Neural cell (in vitro differentiated cells): Measurements from ENCODE around the gene TMEM170B. TPM values are rescaled to one million over a fixed set of nuclear protein-coding genes. Genes with fewer than 3 reads are reported as not detected.
"Not testable (repeated sequence)": the region's sequence is repeated elsewhere in the genome, so short reads cannot be mapped to it uniquely, and the experiment has no call there.

Experiments used
- H2AFZ ChIP-seq: fragments of 200-600, 300-800 bp; sonication (generic), shearing (Covaris generic); 2 replicates; pipeline ENCODE4 v1.6.0; 2014; ENCODE audit warnings: low read depth, mild to moderate bottlenecking, antibody characterized with exemption, low read length, moderate library complexity
- H3F3A ChIP-seq: fragments of 200-600 bp; shearing (Covaris generic); 2 replicates; pipeline ENCODE4 v1.6.1; 2016; ENCODE audit warnings: mild to moderate bottlenecking, moderate library complexity, mixed read lengths, antibody characterized with exemption, low read length; ENCODE audit not compliant: insufficient read depth, poor library complexity, severe bottlenecking
- H3K27ac ChIP-seq: fragments of 200-600, 300-800 bp; sonication (generic), shearing (Covaris generic); 2 replicates; pipeline ENCODE4 v1.5.1; 2014; ENCODE audit warnings: mild to moderate bottlenecking, low read length, moderate library complexity
- H3K27me3 ChIP-seq: fragments of 300-800, 200-600 bp; sonication (generic), shearing (Covaris generic); 2 replicates; pipeline ENCODE4 v1.6.0; 2014; ENCODE audit warnings: mild to moderate bottlenecking, low read depth, low read length, moderate library complexity; ENCODE audit not compliant: insufficient read depth
- H3K36me3 ChIP-seq: fragments of 300-800, 200-600 bp; sonication (generic), shearing (Covaris generic); 2 replicates; pipeline ENCODE4 v1.5.1; 2014; ENCODE audit warnings: mild to moderate bottlenecking, antibody characterized with exemption, low read length, moderate library complexity; ENCODE audit not compliant: insufficient read depth
- H3K4me2 ChIP-seq: fragments of 300-800, 200-600 bp; sonication (generic), shearing (Covaris generic); 2 replicates; pipeline ENCODE4 v1.6.0; 2014; ENCODE audit warnings: mild to moderate bottlenecking, low read length
- H3K4me3 ChIP-seq: fragments of 300-800, 200-600 bp; sonication (generic), shearing (Covaris generic); 2 replicates; pipeline ENCODE4 v1.5.1; 2014; ENCODE audit warnings: mild to moderate bottlenecking, low read length, moderate library complexity
- H3K79me2 ChIP-seq: fragments of 200-600 bp; shearing (Covaris generic); replicated peaks from 2 replicates; pipeline ENCODE4 v1.6.0; 2014; ENCODE audit warnings: mild to moderate bottlenecking, low read length, moderate library complexity; ENCODE audit not compliant: insufficient read depth
- H3K9ac ChIP-seq: fragments of 300-800, 200-600 bp; sonication (generic), shearing (Covaris generic); 2 replicates; pipeline ENCODE4 v1.6.1; 2016; ENCODE audit warnings: mild to moderate bottlenecking, low read length, mixed read lengths
- H3K9me2 ChIP-seq: fragments of 200-600 bp; shearing (Covaris generic); 2 replicates; pipeline ENCODE4 v1.6.1; 2016; ENCODE audit warnings: mild to moderate bottlenecking, low read length, mixed read lengths; ENCODE audit not compliant: insufficient read depth
- H3K9me3 ChIP-seq: fragments of 200-600, 300-800 bp; sonication (generic), shearing (Covaris generic); 2 replicates; pipeline ENCODE4 v1.6.1; 2016; ENCODE audit warnings: mild to moderate bottlenecking, mixed run types, low read length, moderate library complexity, mixed read lengths
- H4K20me1 ChIP-seq: fragments of 200-600 bp; shearing (Covaris generic); 2 replicates; pipeline ENCODE4 v1.6.1; 2016; ENCODE audit warnings: mild to moderate bottlenecking, mixed run types; ENCODE audit not compliant: insufficient read depth
- CTCF ChIP-seq: fragments of 450-650 bp; IDR thresholded peaks from 2 replicates; pipeline ENCODE4 v1.5.1; 2014; ENCODE audit warnings: antibody characterized with exemption, mild to moderate bottlenecking, moderate library complexity; ENCODE audit not compliant: poor library complexity, severe bottlenecking
- EP300 ChIP-seq: fragments of 450-650 bp; conservative IDR thresholded peaks from 2 replicates; pipeline ENCODE4 v1.6.1; 2014; ENCODE audit warnings: antibody characterized with exemption, mild to moderate bottlenecking, moderate library complexity; ENCODE audit not compliant: poor library complexity, severe bottlenecking
- EZH2 ChIP-seq: fragments of 200-600, 300-800 bp; shearing (Covaris generic), sonication (generic); IDR thresholded peaks from 2 replicates; pipeline ENCODE4 v1.6.1; 2014; ENCODE audit warnings: antibody characterized with exemption, low read length, borderline replicate concordance, mild to moderate bottlenecking; ENCODE audit not compliant: insufficient read depth, poor library complexity, severe bottlenecking
- MXI1 ChIP-seq: fragments of 450-650 bp; conservative IDR thresholded peaks from 2 replicates; pipeline ENCODE4 v1.6.1; 2014; ENCODE audit warnings: antibody characterized with exemption, mild to moderate bottlenecking; ENCODE audit not compliant: poor library complexity, severe bottlenecking
- POLR2AphosphoS5 ChIP-seq: IDR thresholded peaks from 2 replicates; pipeline ENCODE4 v1.6.1; 2012
- RAD21 ChIP-seq: fragments of 450-650 bp; conservative IDR thresholded peaks from 2 replicates; pipeline ENCODE4 v1.6.1; 2014; ENCODE audit warnings: antibody characterized with exemption, mild to moderate bottlenecking, moderate library complexity
- REST ChIP-seq: IDR thresholded peaks from 2 replicates; pipeline ENCODE4 v1.6.1; 2012; ENCODE audit warnings: borderline replicate concordance
- SMC3 ChIP-seq: fragments of 450-650 bp; conservative IDR thresholded peaks from 2 replicates; pipeline ENCODE4 v1.6.1; 2014; ENCODE audit warnings: antibody characterized with exemption, mild to moderate bottlenecking, moderate library complexity; ENCODE audit not compliant: poor library complexity
- TAF1 ChIP-seq: IDR thresholded peaks from 2 replicates; pipeline ENCODE4 v1.6.1; 2012; ENCODE audit warnings: low read depth
- polyA plus RNA-seq: library from polyadenylated mRNA; depleted of rRNA; stranded (reverse); fragments of >200 nt; gene quantifications from 2 replicates; pipeline ENCODE4 v1.2.3, GENCODE V29; 2014

The TMEM170B gene
- polyA plus RNA-seq, 1 donor from 2014 or later: 29.1 TPM

GRCh38 chr6:11547846-11548245 is 10.3 kb downstream of the TMEM170B start:
- peaks cover 58% of the 10 kb centered on the region for H3K79me2 ChIP-seq
- H3K9me2 ChIP-seq, H3K4me2 ChIP-seq, H3K36me3 ChIP-seq, H3K9ac ChIP-seq, H4K20me1 ChIP-seq, H2AFZ ChIP-seq, H3K9me3 ChIP-seq, H3K27ac ChIP-seq, H3K27me3 ChIP-seq, H3K4me3 ChIP-seq, H3F3A ChIP-seq: not testable (repeated sequence)

- H3F3A ChIP-seq, H3K27ac ChIP-seq, H3K27me3 ChIP-seq, H3K4me2 ChIP-seq, H2AFZ ChIP-seq, H3K4me3 ChIP-seq, H3K36me3 ChIP-seq, H4K20me1 ChIP-seq, H3K9me2 ChIP-seq, H3K9me3 ChIP-seq, H3K9ac ChIP-seq: not testable (repeated sequence)
- peaks cover 58% of the 10 kb centered on the region for H3K79me2 ChIP-seq
These were observed 11.0 kb downstream of the TMEM170B start for GRCh38 chr6:11548578-11548977.

DNA sequence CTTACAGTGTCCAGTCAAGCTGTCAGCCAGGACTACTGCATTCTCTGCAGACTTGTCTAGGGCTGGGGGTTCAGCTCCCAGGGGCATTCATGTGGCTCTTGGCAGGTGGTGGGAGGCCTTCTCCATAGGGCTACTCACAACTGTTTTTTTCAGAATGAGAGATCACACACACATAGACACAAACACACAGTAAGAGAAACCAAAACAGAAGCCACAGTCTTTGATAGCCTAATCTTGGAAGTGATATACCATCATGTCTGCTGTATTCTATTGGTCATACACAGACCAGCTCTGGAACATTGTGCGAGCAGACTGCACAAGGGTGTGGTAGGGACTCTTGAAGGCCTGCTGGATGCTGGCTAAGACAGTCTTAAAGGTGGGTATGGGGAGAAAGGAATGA is 13.5 kb downstream of the TMEM170B start:
- Histone ChIP-seq H3F3A (no peaks in the 10 kb centered on the region), H3K4me2 (no peak overlapping the region), H2AFZ (no peak overlapping the region), H3K9ac (no peak overlapping the region), H3K27me3 (no peaks in the 10 kb centered on the region), H3K27ac (no peak overlapping the region), H3K9me3 (no peaks in the 10 kb centered on the region), H3K79me2 (peaks cover 60% of the 10 kb centered on the region), H3K36me3 (no peaks in the 10 kb centered on the region), H4K20me1 (no peaks in the 10 kb centered on the region), H3K4me3 (no peak overlapping the region), H3K9me2 (no peaks in the 10 kb centered on the region)
- TF ChIP-seq CTCF (no peak), MXI1 (no peak), EP300 (no peak), REST (no peak), SMC3 (no peak), POLR2AphosphoS5 (no peak), RAD21 (no peak), TAF1 (no peak), EZH2 (no peak)
